K562 (cell line): Measurements from ENCODE around the gene KCTD21. TPM values are rescaled to one million over a fixed set of nuclear protein-coding genes. Genes with fewer than 3 reads are reported as not detected.

ENCODE experiments used
- ATAC-seq: fragments of 200-7000 bp; cut with Tn5 transposase; 3 replicates; pipeline ENCODE4 v1.9.1; 2020; ENCODE audit warnings: moderate library complexity
- BruUV-seq: library from RNA; stranded (reverse); fragments of 400-500 nt; replicated peaks from 2 replicates; lab custom pipeline; 2021; lab: Mats Ljungman, UMichigan
- CTCF ChIA-PET: fragments of 300-600 bp; formaldehyde crosslinking; extraction: SDS; loops from one replicate; lab custom pipeline; 2021; ENCODE audit warnings: low intra/inter-chr PET ratio; lab: Yijun Ruan, JAX
- POLR2A ChIA-PET: fragments of 300-600, 350-650 bp; sonication (Branson Sonifier 250); formaldehyde crosslinking; extraction: SDS; loops from one replicate; lab custom pipeline; 2021; ENCODE audit warnings: antibody characterized with exemption, inconsistent platforms; lab: Yijun Ruan, JAX
- DNase-seq, 4 experiments: peaks; one replicate each; pipeline versions ENCODE4 v3.0.0 to v3.0.0-alpha.2; 2011 to 2018; ENCODE audit warnings: low spot score in 3 of 4, mixed read lengths in 3 of 4; ENCODE audit errors: extremely low read depth in 1 of 4
- FAIRE-seq: peaks from 2 replicates; lab custom pipeline; 2011; peaks lifted over from hg19 to GRCh38; lab: Jason Lieb, UNC
- H2AFZ ChIP-seq: 2 replicates; pipeline ENCODE4 v1.6.0; 2011; ENCODE audit warnings: low read depth, low read length, control low read depth, inconsistent platforms
- H3K27ac ChIP-seq: fragments of 200-600 bp; 3 replicates; pipeline ENCODE4 v1.8.0; 2011; ENCODE audit warnings: low read depth, mild to moderate bottlenecking, control low read depth, inconsistent platforms, low read length, moderate library complexity, mixed read lengths; ENCODE audit errors: extremely low read depth
- H3K27me3 ChIP-seq, 2 experiments: fragments of 300-600 bp in 1 of 2; 2 replicates in 1 of 2; 3 replicates in 1 of 2; pipeline versions ENCODE4 v1.6.0 to v1.8.0; 2011; ENCODE audit warnings: inconsistent platforms in 2 of 2, low read length in 2 of 2, mild to moderate bottlenecking in 1 of 2, mixed read lengths in 1 of 2, moderate library complexity in 1 of 2; ENCODE audit not compliant: control insufficient read depth in 2 of 2, insufficient read depth in 2 of 2
- H3K36me3 ChIP-seq: fragments of 300-600 bp; 3 replicates; pipeline ENCODE4 v1.8.0; 2011; ENCODE audit warnings: mild to moderate bottlenecking, low read length, inconsistent platforms; ENCODE audit not compliant: control insufficient read depth, insufficient read depth
- H3K4me1 ChIP-seq, 2 experiments: fragments of 200-600 bp in 1 of 2; replicated peaks in 1 of 2; 2 replicates in 1 of 2; 3 replicates in 1 of 2; pipeline versions ENCODE4 v1.5.1 to v1.8.0; 2011; ENCODE audit warnings: inconsistent platforms in 2 of 2, low read length in 2 of 2, mild to moderate bottlenecking in 1 of 2, mixed read lengths in 1 of 2, moderate library complexity in 1 of 2; ENCODE audit not compliant: control insufficient read depth in 2 of 2, insufficient read depth in 2 of 2
- H3K4me2 ChIP-seq: 2 replicates; pipeline ENCODE4 v1.6.1; 2011; ENCODE audit warnings: low read length, control low read depth, inconsistent platforms, mixed read lengths; ENCODE audit not compliant: insufficient read depth
- H3K4me3 ChIP-seq: fragments of 200-600 bp; sonication (generic), shearing (Covaris generic); 2 replicates; pipeline ENCODE4 v1.5.1; 2016; ENCODE audit warnings: control low read depth, inconsistent platforms
- H3K79me2 ChIP-seq: fragments of 200-600 bp; 3 replicates; pipeline ENCODE4 v1.8.0; 2011; ENCODE audit warnings: low read length, inconsistent platforms; ENCODE audit not compliant: control insufficient read depth, insufficient read depth
- H3K9ac ChIP-seq, 2 experiments: 2 replicates each; pipeline versions ENCODE4 v1.6.0 to v1.6.1; 2011; ENCODE audit warnings: low read depth in 2 of 2, low read length in 2 of 2, control low read depth in 1 of 2, inconsistent platforms in 1 of 2, mild to moderate bottlenecking in 1 of 2, mixed read lengths in 1 of 2; ENCODE audit not compliant: insufficient read depth in 1 of 2
- H3K9me1 ChIP-seq: one replicate; pipeline ENCODE4 v1.6.0; 2011; ENCODE audit warnings: inconsistent platforms, mild to moderate bottlenecking, low read length, moderate library complexity; ENCODE audit not compliant: control insufficient read depth, insufficient read depth
- H3K9me3 ChIP-seq: replicated peaks from 2 replicates; pipeline ENCODE4 v1.5.1; 2011; ENCODE audit warnings: low read depth, low read length, inconsistent platforms; ENCODE audit not compliant: control insufficient read depth, insufficient read depth
- H4K20me1 ChIP-seq: replicated peaks from 2 replicates; pipeline ENCODE4 v1.6.1; 2011; ENCODE audit warnings: low read length, inconsistent platforms, mixed read lengths; ENCODE audit not compliant: control insufficient read depth, insufficient read depth
- CUX1 ChIP-seq: fragments of 200-800 bp; sonication (Bioruptor generic); IDR thresholded peaks from 2 replicates; pipeline ENCODE4 v1.6.1; 2016; ENCODE audit warnings: missing genetic modification characterization, missing compliant biosample characterization
- RBM17 ChIP-seq: fragments of 200-400 bp; formaldehyde crosslinking; IDR thresholded peaks from 2 replicates; pipeline ENCODE4 v1.6.1; 2017; ENCODE audit warnings: low read depth, mild to moderate bottlenecking, low read length, borderline replicate concordance
- RCOR1 ChIP-seq, 2 experiments: IDR thresholded peaks; 2 replicates each; pipeline ENCODE4 v1.6.1; 2012; ENCODE audit warnings: low read depth in 2 of 2, low read length in 2 of 2, borderline replicate concordance in 1 of 2, improper control_type of control experiment in 1 of 2
- TFAM ChIP-seq: fragments of 250-450 bp; sonication (Bioruptor Pico); conservative IDR thresholded peaks from 2 replicates; pipeline ENCODE4 v1.5.0; 2021; ENCODE audit warnings: mild to moderate bottlenecking, moderate library complexity
- ZBTB26 ChIP-seq: fragments of 450-650 bp; formaldehyde crosslinking; IDR thresholded peaks from 2 replicates; pipeline ENCODE4 v1.4.0; 2022; ENCODE audit warnings: missing genetic modification characterization
- WGBS: fragments of 100-300 bp; shearing (Covaris generic); methylation state at CpG from one replicate; pipeline ENCODE4 v1.1.6; 2016; ENCODE audit warnings: low coverage, mixed read lengths; ENCODE audit not compliant: insufficient coverage; ENCODE audit errors: missing lambda C conversion rate; 5-methylcytosine and 5-hydroxymethylcytosine counted together
- in situ Hi-C: fragments of 300-500 bp; cut with MboI; formaldehyde crosslinking; loops from 4 replicates; pipeline ENCODE4 v1.15.0; 2018; ENCODE audit warnings: inconsistent platforms, mixed read lengths
- intact Hi-C: fragments of 100-400 bp; cut with micrococcal nuclease; formaldehyde crosslinking; loops from 2 replicates; pipeline ENCODE4 v1.14.2; 2022
- polyA plus RNA-seq, 8 experiments: library from polyadenylated mRNA; depleted of rRNA in 4 of 8; stranded (reverse) in 5 of 8; unstranded in 3 of 8; fragments of >200 nt; fragmentation: Nextera tagmentation in 2 of 8; fragmentation: Illumina TruSeq in 1 of 8; extraction: Ambion mirVana in 2 of 8; extraction: Trizol in 1 of 8; gene quantifications; 2 replicates each; pipeline versions ENCODE4 v1.2.1 to v1.2.3, GENCODE V29; 2011 to 2014; ENCODE audit warnings: inconsistent platforms in 1 of 8, missing spikeins in 1 of 8
- total RNA-seq, 7 experiments: library from RNA; depleted of rRNA in 6 of 7; stranded (reverse); fragments of >200 nt in 6 of 7; fragmentation: Illumina TruSeq in 2 of 7; extraction: Trizol in 2 of 7; gene quantifications; 2 replicates each; pipeline versions ENCODE4 v1.2.1 to v1.2.3, GENCODE V29; 2011 to 2021; ENCODE audit warnings: low replicate concordance in 1 of 7

The KCTD21 gene
- total and polyA plus RNA-seq, 9 of the 15 experiments (the other 6 are each of a cell fraction or from before 2014, with no cell fraction given), result 0.34 to 5.4 (median 1.9) TPM

GRCh38 chr11:78179459-78180071, 8.9 kb downstream of the KCTD21 start (continued):
- TF ChIP-seq ZBTB26 (CRISPR knock-in tag), result 0 out of 2 replicates have a peak, but pooled peaks have one; percentile 17
- no peak for TF ChIP-seq RBM17

- Histone ChIP-seq H3K9ac (peak overlapping the region in 1 of 2 experiments; percentile 78; a peak in 1 of 4 replicates), H3K27me3 (no peaks in the 10 kb centered on the region), H3K9me1 (no peaks in the 10 kb centered on the region), H3K4me2 (no peak overlapping the region), H3K9me3 (no peaks in the 10 kb centered on the region)
- DNase-seq (no peak), ATAC-seq (peak; percentile 20; the same call in 2 of the 3 replicates)
- intact Hi-C loops, result no loop called here
- CTCF ChIA-PET, result no interaction called here
- TF ChIP-seq CUX1 (CRISPR knock-in tag), result no peak
- no peak for TF ChIP-seq RCOR1 (IDR thresholded peaks at IDR 0.05; ENCODE audit: borderline replicate concordance in 1 of 2, low read depth in 2 of 2, low read length in 2 of 2)
- TF ChIP-seq TFAM (CRISPR knock-in tag), result no peak
- TF ChIP-seq, all 486 proteins: peak for 0
- no peaks in the 10 kb centered on the region for H3K79me2 ChIP-seq
- POLR2A ChIA-PET, result no interaction called here
- H3K36me3 ChIP-seq, result no peaks in the 10 kb centered on the region
- WGBS, result 65% methylated on average over 7 of the region's 7 CpGs
- no peak overlapping the region for H2AFZ ChIP-seq
- no TSS peak for BruUV-seq
- no peaks in the 10 kb centered on the region for H4K20me1 ChIP-seq
- in situ Hi-C loops, result no loop called here
- FAIRE-seq, result no peak
- no peak overlapping the region for H3K27ac ChIP-seq
- no peak overlapping the region for H3K4me3 ChIP-seq
- H3K4me1 ChIP-seq, result peaks cover 5 to 15% of the 10 kb centered on the region in 2 experiments; a peak in 4 of 5 replicates
These were observed 11.2 kb downstream of the KCTD21 start for GRCh38 chr11:78177216-78177615.
